Measurements from ENCODE around the gene STARD5. TPM values are rescaled to one million over a fixed set of nuclear protein-coding genes. Genes with fewer than 3 reads are reported as not detected.

STARD5 gene
- total and polyA plus RNA-seq, 2 of the 8 experiments (the other 6 are each of a cell fraction or from before 2014, with no cell fraction given), result 5.5 to 10.4 TPM

- TF ChIP-seq, protein P1, sequence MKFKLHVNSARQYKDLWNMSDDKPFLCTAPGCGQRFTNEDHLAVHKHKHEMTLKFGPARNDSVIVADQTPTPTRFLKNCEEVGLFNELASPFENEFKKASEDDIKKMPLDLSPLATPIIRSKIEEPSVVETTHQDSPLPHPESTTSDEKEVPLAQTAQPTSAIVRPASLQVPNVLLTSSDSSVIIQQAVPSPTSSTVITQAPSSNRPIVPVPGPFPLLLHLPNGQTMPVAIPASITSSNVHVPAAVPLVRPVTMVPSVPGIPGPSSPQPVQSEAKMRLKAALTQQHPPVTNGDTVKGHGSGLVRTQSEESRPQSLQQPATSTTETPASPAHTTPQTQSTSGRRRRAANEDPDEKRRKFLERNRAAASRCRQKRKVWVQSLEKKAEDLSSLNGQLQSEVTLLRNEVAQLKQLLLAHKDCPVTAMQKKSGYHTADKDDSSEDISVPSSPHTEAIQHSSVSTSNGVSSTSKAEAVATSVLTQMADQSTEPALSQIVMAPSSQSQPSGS (IDR thresholded peaks at IDR 0.05; ENCODE audit: low read length), result no peak
- TF ChIP-seq TBP (IDR thresholded peaks at IDR 0.05; ENCODE audit: low read depth, low read length) (no peak), CREB1 (IDR thresholded peaks at IDR 0.05) (no peak), KDM5A (IDR thresholded peaks at IDR 0.05; ENCODE audit: low read length) (no peak), MAFK (IDR thresholded peaks at IDR 0.05; ENCODE audit: low read depth, low read length) (no peak), SAP30 (IDR thresholded peaks at IDR 0.05; ENCODE audit: insufficient read depth, insufficient replicate concordance, low read length) (no peak), TAF7 (optimal IDR thresholded peaks at IDR 0.05; ENCODE audit: borderline replicate concordance, low read depth, low read length) (no peak), BRCA1 (IDR thresholded peaks at IDR 0.05; ENCODE audit: low read depth, low read length) (no peak), BACH1 (IDR thresholded peaks at IDR 0.05; ENCODE audit: low read length) (no peak), HDAC6 (IDR thresholded peaks at IDR 0.05; ENCODE audit: low read depth, low read length) (no peak), CEBPB (IDR thresholded peaks at IDR 0.05; ENCODE audit: low read depth, low read length) (no peak), JUND (IDR thresholded peaks at IDR 0.05; ENCODE audit: low read length) (no peak)
These were observed 39.5 kb downstream of the STARD5 start (continued) for GRCh38 chr15:81284256-81285031.

All from H1 (cell line).